Activated CD4-positive, alpha-beta T cell treated with anti-CD3 and anti-CD28 coated beads, Interleukin-2, amount 50 U/mL, for 48 hours (primary cell): ENCODE measurements around the gene ZNF350.
"Not testable (repeated sequence)": the region's sequence is repeated elsewhere in the genome, so short reads cannot be mapped to it uniquely, and the experiment has no call there.

Experiments used
- DNase-seq, 2 experiments: peaks; one replicate each; pipeline ENCODE4 v3.0.0-alpha.2; 2020

The ZNF350 gene

GRCh38 chr19:51986309-51987291 lies at the start of gene ZNF350:
Gene ZNF350 (minus strand): TSS chr19:51986840. CDS start chr19:51974360, 12,480 bp downstream.
- peak; percentile 82 to 86 for DNase-seq

DNA sequence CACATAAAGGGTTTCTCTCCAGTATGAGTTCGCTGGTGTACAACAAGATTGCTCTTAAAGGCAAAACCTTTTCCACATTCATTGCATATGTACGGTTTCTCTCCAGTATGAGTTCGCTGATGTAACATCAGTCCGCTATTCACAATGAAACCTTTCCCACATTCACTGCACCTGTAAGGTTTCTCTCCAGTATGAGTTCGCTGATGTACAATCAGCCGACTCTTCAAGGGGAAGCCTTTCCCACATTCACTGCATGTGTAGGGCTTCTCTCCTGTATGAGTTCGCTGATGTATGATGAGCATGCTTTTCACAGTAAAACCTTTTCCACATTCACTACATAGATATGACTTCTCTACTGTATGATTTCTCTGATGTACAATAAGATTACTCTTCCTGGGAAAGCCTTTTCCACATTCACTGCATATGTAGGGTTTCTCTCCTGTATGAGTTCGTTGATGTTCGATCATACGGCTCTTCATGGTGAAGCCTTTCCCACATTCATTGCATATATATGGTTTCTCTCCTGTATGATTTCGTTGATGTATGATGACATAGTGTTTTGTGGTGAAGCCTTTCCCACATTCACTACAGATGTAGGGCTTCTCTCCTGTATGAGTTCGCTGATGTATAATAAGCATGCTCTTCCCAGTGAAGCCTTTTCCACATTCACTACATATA lies 47.5 kb upstream of the ZNF350 start:
- DNase-seq: no peak

DNA sequence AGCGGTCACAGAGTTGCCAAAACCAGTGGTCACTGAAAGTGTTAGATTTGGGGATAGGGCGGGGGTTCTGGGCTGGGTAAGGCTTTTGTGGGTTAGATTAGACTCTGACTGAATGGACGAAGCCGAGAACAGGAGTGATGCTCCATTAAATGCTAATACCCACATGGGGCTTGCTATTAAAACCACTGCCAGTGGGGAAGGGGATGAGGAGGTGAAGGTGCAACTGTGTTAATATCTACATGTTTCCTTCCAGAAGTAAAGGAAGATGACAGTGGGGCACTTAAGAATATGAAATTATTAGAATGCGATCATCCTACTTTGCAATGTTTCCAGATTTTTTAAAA lies 42.1 kb upstream of the ZNF350 start:
- no peak for DNase-seq

- peak; percentile 83 to 87 for DNase-seq
Observed at GRCh38 chr19:52028027-52028779, 41.6 kb upstream of the ZNF350 start, which contains the start of gene ZNF614. Gene ZNF614 (minus strand): TSS chr19:52028379. CDS start chr19:52025745, 2,634 bp downstream.

- not testable (repeated sequence) for DNase-seq
Observed at GRCh38 chr19:52026255-52026990, 39.8 kb upstream of the ZNF350 start.

DNA sequence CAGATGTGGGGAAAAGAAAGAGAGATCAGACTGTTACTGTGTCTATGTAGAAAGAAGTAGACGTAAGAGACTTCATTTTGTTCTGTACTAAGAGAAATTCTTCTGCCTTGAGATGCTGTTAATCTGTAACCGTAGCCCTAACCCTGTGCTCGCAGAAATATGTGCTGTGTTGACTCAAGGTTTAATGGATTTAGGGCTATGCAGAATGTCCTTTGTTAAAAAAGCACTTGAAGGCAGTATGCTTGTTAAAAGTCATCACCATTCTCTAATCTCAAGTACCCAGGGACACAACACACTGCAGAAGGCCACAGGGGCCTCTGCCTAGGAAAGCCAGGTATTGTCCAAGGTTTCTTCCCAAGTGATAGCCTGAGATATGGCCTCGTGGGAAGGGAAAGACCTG lies 37.8 kb upstream of the ZNF350 start:
- DNase-seq: not testable (repeated sequence)

DNA sequence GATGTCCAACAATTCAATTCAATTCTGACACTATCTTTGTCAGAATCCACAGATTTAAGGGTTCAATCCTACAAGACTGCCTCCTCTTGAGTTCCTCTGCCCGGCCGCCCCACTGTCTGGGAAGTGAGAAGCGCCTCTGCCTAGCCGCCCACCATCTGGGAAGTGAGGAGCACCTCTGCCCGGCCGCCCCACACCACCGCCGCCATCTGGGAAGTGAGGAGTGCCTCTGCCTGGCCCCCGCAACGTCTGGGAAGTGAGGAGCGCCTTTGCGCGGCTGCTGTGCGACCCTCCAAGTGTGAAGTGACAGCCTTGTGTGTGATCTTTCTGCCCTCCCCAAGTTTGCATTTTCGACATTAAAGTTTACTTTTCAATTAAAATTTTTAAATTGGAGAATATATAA lies 35.6 kb upstream of the ZNF350 start:
- DNase-seq: no peak

DNA sequence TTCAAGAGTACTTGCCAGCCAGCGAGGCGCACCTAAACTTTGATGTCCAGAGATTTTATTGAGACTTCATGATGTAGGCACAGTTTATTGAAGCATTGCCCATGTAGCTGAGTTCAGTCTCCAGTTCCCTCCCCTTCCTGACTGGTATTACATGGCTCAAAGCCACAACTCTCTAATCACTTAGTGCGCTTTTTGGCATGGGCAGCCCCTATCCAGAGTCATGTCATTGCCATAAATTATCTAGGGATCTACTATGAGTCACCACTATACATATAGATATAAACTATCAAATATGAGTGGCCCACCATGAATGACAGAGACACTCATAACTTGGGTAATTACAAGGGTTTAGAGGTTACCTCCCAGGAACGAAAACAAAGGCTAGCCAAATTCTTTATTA lies 33.9 kb upstream of the ZNF350 start:
- DNase-seq: no peak

GRCh38 chr19:52010674-52011073 lies 24.0 kb upstream of the ZNF350 start:
- DNase-seq: no peak

DNA sequence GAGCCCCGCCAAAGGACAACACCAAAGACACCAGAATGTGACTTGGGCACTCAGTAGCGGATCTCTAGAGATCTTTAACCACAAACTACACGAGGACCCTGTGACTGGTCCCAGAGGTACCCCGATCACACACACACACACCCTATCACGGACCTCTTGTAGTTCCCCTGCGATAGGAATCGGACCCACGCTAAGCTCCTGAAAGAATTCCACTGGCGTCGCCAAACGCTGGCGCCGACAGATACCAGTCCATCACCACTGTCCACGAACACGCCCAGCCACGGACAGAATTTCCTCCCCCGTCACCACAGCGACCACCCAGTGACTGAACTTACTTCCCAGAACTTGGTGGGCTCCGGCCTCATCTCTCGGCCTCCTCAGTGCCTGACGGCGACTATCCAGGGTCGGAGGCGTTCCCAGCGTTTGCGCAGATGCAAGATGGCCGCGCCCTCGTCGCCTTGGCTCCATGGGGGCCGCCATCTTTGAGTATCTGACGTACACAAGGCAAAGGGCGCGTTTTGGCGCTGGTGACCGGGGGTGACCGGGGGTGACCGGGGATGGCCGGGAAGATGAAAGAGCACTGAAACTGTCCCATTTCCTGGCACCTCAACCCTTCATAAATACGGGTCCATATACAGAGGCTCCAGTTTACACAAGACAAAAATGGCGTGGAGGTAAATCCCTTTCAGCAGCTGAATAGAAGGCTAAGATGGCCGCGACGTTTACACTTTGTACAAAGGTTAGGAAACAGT lies 21.3 kb upstream of the ZNF350 start, which contains the start of gene ZNF615:
TSS of gene ZNF615 (minus strand) at position 406 of the 752 bp plus-strand sequence. CDS start 4,500 bp downstream, outside the sequence.
- peak; percentile 87 to 90 for DNase-seq

- no peak for DNase-seq
Observed at GRCh38 chr19:52007451-52007805, 20.8 kb upstream of the ZNF350 start.

DNA sequence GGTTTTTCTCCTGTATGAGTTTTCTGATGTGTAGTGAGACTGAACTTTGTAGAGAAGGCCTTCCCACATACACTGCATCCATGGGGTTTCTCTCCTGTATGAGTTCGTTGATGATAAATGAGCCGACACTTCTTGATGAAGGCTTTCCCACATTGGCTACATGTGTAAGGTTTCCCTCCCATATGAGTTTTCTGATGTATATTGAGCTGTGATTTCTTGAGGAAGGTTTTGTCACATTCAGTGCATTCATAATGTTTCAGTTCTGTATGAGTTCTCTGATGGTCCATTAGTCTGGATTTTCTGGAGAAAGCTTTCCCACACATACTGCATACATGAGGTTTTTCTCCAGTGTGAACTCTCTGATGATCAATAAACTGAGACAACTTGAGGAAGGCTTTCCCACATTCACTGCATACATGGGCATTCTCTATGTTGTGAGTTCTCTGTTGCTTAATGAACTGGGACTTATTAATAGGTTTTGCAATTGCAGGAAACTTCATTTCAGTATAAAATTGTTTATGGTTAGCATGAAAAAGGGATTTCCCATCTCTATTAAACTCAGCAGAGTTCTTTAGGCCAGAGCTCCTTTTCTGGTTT lies 7.5 kb upstream of the ZNF350 start:
- no peak for DNase-seq

DNA sequence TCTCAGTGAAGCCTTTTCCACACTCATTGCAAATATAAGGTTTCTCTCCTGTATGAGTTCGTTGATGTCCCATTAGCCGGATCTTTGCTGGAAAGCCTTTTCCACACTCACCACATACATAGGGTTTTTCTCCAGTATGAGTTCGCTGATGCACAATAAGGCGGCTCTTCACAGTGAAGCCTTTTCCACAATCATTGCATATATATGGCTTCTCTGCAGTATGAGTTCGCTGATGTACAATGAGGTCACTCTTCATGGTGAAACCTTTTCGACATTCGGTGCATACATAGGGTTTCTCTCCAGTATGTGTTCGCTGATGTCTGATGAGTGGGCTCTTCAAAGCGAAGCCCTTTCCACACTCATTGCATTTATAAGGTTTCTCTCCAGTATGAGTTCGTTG lies 6.8 kb upstream of the ZNF350 start:
- DNase-seq: no peak

- DNase-seq: no peak
Observed at GRCh38 chr19:51983361-51983760, 3.3 kb downstream of the ZNF350 start.

GRCh38 chr19:51980926-51981325 lies 5.7 kb downstream of the ZNF350 start:
- not testable (repeated sequence) for DNase-seq

DNA sequence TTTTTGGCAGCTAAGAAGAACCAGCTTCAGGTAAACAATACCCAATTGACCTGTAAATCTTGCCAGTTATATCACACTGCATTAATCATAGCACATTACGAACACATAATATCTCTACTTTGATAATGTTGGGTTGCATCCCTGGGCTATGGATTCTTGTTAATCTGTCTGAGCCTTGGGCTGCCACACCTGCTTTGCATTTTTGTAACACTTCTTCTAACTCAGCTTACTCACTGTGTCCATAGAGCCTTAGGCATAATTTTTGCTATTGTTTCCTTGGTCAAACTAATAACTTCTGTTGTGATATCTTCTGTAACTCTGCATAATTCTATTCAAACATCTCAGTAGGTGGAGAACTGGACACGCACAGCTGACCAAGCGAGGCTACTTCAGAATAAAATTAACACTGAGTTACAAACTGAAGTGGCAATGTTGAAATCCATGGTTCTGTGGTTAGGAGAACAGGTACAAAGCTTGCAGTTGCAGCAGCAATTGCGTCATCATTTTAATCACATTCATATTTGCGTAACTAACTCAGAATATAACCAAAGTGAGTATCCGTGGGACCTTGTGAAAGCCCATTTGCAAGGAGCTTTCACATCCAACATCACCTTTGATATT lies 6.4 kb downstream of the ZNF350 start:
- DNase-seq: no peak

GRCh38 chr19:51978882-51979281 lies 7.8 kb downstream of the ZNF350 start:
- no peak for DNase-seq

DNA sequence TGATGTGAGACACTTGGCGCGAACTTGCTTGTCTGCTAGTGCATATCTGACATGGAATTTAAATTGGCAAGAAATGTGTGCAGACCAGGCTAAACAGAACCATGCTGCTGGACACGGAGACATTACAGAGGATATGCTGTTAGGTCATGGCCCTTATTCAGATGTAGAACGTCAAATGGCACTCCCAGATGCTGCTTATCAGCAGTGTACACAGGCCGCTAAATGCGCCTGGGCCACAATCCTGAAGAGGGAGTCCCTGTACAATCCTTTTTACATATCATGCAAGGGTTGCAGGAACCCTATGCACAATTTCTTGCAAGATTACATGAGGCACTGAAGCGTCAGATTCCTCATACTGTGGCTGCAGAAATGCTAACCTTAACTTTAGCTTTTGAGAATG lies 9.3 kb downstream of the ZNF350 start:
- no peak for DNase-seq

GRCh38 chr19:51976852-51977251 lies 9.8 kb downstream of the ZNF350 start:
- DNase-seq: no peak

- not testable (repeated sequence) for DNase-seq
Observed at GRCh38 chr19:51975787-51976186, 10.9 kb downstream of the ZNF350 start.

DNA sequence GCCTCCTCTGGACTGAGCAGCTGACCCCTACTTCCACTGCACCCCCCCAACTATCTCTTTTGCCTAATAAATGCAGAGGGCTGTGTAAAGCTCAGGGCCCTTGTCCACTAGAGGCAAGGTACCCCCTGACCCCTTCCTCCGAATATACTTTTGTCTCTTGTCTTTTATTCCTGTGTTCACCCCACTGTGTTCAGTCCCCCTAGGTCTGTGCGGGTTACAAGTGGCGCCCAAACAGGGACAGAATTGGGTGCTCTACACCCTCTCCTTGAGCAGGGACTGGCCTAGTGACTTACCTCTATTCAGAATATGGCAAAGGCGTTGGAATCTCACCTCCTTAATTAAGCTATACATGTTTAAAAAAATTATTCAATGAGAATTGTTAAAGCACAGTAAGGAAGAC lies 15.0 kb downstream of the ZNF350 start:
- peak in 1 of 2 experiments; percentile 13 for DNase-seq
